ENCODE results near the gene DCDC2.

Gene DCDC2

DNA sequence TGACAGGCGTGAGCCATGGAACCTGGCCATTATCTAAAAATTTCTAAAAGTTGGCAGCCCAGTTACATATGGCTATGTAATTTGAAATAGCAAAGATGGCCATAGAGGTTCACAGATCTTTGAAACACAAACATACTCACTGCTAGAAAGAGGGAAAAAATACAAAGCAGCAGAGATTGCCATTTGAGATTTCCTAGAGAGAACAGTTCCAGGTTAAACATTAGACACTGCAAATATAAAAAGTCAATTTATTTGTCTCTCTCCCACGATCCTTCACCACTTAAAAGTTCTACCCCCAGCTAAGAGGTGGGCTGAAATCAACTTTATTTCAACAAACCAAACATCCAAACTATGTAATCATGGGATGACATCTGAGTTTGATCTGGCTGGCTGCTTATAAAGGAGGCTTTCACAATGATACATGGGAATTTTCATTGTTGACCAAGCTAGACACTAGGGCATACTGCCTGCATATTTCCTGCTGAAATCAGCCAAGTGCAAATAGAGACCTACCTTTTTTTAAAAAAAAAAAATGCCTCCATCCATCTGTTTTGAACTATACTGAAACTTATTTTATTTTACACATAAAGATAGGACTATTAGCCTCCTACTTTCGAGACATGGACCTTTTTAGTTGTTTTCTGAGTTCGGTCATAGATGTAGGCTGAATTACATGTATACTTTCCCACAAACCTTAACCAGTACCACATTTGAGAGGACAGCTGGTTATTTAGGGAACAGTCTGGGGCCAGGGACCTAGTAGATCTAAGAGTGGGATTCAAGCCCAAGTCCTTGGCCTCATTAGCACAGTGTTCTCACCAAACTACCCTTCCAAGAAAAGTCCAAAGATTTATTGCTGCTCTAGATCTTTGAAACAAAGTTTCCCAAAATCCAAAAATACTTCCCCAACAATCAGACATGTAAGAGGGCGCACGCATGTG lies 16.6 kb downstream of the DCDC2 start:
- peaks cover 6% of the 10 kb centered on the region for H3K27me3 ChIP-seq (replicated peaks; ENCODE audit: control insufficient read depth, insufficient read depth, low read length)
- no peaks in the 10 kb centered on the region for H3K36me3 ChIP-seq (ENCODE audit: control insufficient read depth, insufficient read depth, low read length, severe bottlenecking)
- DNase-seq (ENCODE audit: low read depth): peak; percentile 33
- no peak overlapping the region for H3K4me3 ChIP-seq (ENCODE audit: low read length)
- H3K9me3 ChIP-seq (ENCODE audit: control insufficient read depth, low read length): peaks cover 2% of the 10 kb centered on the region
- H3K4me1 ChIP-seq (ENCODE audit: control insufficient read depth, insufficient read depth, low read length): no peaks in the 10 kb centered on the region
- no peak overlapping the region for H3K9ac ChIP-seq (ENCODE audit: low read length)

DNA sequence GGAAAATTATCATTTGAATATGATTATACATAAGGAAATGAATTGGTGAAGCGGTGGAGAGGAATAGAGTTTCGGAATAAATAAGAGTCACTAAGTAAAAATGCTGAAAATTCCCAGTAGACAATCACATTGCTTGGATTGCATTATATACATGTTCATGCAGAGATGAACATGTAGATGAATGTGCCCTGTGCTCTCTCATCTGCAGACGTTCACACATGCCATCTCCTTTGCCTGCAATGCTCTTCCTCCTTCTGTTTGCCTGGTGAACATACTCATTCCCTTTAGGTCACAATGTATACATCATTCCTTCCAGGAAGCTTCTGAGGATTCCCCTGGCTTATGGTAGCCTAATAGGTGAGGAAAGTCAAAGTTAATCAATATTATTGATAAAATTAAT lies 17.9 kb downstream of the DCDC2 start:
- H3K9me3 ChIP-seq (ENCODE audit: control insufficient read depth, low read length): peaks cover 2% of the 10 kb centered on the region
- no peak for DNase-seq (ENCODE audit: low read depth)
- no peak overlapping the region for H3K4me3 ChIP-seq (ENCODE audit: low read length)
- H3K36me3 ChIP-seq (ENCODE audit: control insufficient read depth, insufficient read depth, low read length, severe bottlenecking): no peaks in the 10 kb centered on the region
- peaks cover 6% of the 10 kb centered on the region for H3K27me3 ChIP-seq (replicated peaks; ENCODE audit: control insufficient read depth, insufficient read depth, low read length)
- H3K4me1 ChIP-seq (ENCODE audit: control insufficient read depth, insufficient read depth, low read length): no peaks in the 10 kb centered on the region
- H3K9ac ChIP-seq (ENCODE audit: low read length): no peak overlapping the region

DNA sequence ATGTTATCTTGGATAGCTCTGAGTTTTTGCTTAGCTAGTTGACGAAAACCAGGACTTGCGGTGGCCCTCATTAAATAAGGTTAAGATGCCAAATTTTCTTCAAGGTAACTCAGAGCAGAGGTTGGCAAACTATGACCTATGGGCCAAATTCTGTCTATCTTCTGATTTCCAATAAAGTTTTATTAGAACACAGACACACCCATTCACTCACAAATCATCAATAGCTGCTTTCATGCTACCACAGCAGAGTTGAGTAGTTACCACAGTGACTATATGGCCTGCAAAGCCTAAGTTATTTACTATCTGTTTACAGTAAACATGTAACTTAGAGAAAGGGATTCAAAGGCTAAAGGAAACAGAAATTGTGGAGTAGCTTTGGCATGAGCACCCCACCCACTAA lies 23.6 kb downstream of the DCDC2 start:
- Histone ChIP-seq H3K9me3 (ENCODE audit: control insufficient read depth, low read length) (peaks cover 2% of the 10 kb centered on the region), H3K27me3 (replicated peaks; ENCODE audit: control insufficient read depth, insufficient read depth, low read length) (peaks cover 2% of the 10 kb centered on the region)

DNA sequence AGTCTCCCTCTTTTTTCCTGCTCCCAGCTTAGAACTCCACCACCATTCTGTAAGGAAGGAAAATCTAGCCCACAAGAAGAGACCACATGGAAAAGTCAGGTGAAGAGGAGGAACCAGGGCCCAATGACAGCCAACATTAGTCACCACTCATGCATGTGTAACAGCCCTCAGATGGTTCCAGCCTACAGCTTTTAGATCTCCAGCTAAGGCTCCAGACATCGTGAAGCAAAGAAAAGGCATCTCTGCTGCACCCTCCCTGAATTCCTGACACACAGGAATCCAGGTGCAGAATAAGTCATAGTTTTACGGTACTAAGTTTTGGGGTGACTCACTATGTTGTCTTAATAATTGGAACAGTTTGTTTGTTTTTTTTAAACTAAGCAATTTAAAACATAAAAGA lies 25.5 kb downstream of the DCDC2 start:
- Histone ChIP-seq H3K36me3 (ENCODE audit: control insufficient read depth, insufficient read depth, low read length, severe bottlenecking) (no peaks in the 10 kb centered on the region), H3K4me1 (ENCODE audit: control insufficient read depth, insufficient read depth, low read length) (no peaks in the 10 kb centered on the region), H3K4me3 (ENCODE audit: low read length) (no peak overlapping the region), H3K9me3 (ENCODE audit: control insufficient read depth, low read length) (no peaks in the 10 kb centered on the region), H3K9ac (ENCODE audit: low read length) (no peak overlapping the region), H3K27me3 (replicated peaks; ENCODE audit: control insufficient read depth, insufficient read depth, low read length) (peaks cover 2% of the 10 kb centered on the region)
- DNase-seq (ENCODE audit: low read depth): peak; percentile 16

More for the DNA sequence above, 23.6 kb downstream of the DCDC2 start:
- Histone ChIP-seq H3K36me3 (ENCODE audit: control insufficient read depth, insufficient read depth, low read length, severe bottlenecking) (no peaks in the 10 kb centered on the region), H3K4me1 (ENCODE audit: control insufficient read depth, insufficient read depth, low read length) (no peaks in the 10 kb centered on the region), H3K9ac (ENCODE audit: low read length) (no peak overlapping the region), H3K4me3 (ENCODE audit: low read length) (no peak overlapping the region)
- no peak for DNase-seq (ENCODE audit: low read depth)

DNA sequence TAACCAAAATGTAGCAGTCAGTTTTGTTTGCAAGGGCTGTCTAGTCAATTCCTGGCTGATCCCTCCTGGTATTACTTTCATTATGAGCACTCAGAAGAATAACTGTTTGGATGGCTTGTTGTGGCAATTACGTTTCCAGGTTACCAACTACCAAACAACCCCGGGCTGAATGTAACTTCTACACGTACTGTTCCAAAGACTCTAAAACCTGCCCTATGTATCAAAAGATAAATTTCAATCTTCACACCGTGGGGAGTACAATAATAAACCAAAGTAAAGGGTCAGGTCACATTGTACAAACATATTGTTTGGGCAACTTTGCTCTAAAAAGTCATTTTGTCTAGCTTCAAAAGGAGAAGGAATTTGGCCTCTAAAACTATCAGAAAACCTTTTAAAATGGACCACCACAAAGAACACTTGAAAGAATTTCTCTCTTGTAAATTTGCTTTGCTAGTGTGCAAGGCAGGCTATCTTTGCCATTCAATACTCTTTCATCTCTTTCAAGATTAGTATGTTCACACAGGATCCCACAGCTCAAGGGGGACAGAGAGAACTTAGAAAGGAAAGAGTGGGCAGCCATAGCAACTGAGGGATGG lies 27.6 kb downstream of the DCDC2 start:
- no peak overlapping the region for H3K4me3 ChIP-seq (ENCODE audit: low read length)
- peaks cover 2% of the 10 kb centered on the region for H3K27me3 ChIP-seq (replicated peaks; ENCODE audit: control insufficient read depth, insufficient read depth, low read length)
- no peaks in the 10 kb centered on the region for H3K9me3 ChIP-seq (ENCODE audit: control insufficient read depth, low read length)
- H3K4me1 ChIP-seq (ENCODE audit: control insufficient read depth, insufficient read depth, low read length): no peaks in the 10 kb centered on the region
- H3K36me3 ChIP-seq (ENCODE audit: control insufficient read depth, insufficient read depth, low read length, severe bottlenecking): no peaks in the 10 kb centered on the region
- DNase-seq (ENCODE audit: low read depth): no peak
- H3K9ac ChIP-seq (ENCODE audit: low read length): no peak overlapping the region

DNA sequence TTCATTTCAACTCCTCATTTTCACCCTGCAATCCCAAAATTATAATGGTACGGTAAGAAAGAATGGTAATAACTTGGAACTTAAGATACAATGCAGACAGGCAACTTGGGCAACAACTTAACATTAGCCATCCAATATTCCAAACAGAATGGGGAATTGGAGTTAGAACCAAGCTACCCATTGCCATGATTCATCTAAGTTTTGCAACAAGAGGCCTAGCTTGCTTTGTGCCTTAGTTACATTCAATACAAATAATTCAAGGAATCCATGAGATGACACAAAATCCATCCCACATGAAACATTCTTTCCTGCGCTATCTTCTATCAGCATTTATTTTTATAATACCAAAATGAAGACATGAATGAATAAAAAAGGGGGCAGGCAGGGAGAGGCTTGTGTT lies 28.4 kb downstream of the DCDC2 start:
- Histone ChIP-seq H3K9me3 (ENCODE audit: control insufficient read depth, low read length) (no peaks in the 10 kb centered on the region), H3K4me3 (ENCODE audit: low read length) (no peak overlapping the region), H3K4me1 (ENCODE audit: control insufficient read depth, insufficient read depth, low read length) (no peaks in the 10 kb centered on the region), H3K9ac (ENCODE audit: low read length) (no peak overlapping the region), H3K36me3 (ENCODE audit: control insufficient read depth, insufficient read depth, low read length, severe bottlenecking) (no peaks in the 10 kb centered on the region), H3K27me3 (replicated peaks; ENCODE audit: control insufficient read depth, insufficient read depth, low read length) (peaks cover 2% of the 10 kb centered on the region)
- DNase-seq (ENCODE audit: low read depth): no peak

DNA sequence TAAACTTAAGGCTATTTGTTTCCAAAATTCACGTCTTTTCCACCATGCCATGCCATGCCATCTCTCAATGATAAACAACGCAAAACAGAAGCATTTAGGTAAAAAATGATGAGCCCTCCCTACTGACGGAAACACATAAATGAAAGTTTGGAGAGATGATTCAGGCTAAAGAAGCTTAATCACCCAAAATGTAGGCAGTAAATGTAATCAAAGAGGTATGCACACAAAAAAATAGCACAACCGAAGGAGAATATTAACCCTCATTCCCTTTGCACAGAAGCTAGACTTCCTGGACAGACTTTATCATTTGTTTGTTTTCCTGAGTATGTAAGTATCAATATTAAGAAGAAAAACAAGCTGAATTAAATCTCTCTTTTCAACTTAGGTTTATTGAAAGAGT lies 28.8 kb downstream of the DCDC2 start:
- Histone ChIP-seq H3K4me1 (ENCODE audit: control insufficient read depth, insufficient read depth, low read length) (no peaks in the 10 kb centered on the region), H3K27me3 (replicated peaks; ENCODE audit: control insufficient read depth, insufficient read depth, low read length) (peaks cover 2% of the 10 kb centered on the region), H3K4me3 (ENCODE audit: low read length) (no peak overlapping the region), H3K9me3 (ENCODE audit: control insufficient read depth, low read length) (no peaks in the 10 kb centered on the region), H3K36me3 (ENCODE audit: control insufficient read depth, insufficient read depth, low read length, severe bottlenecking) (no peaks in the 10 kb centered on the region), H3K9ac (ENCODE audit: low read length) (no peak overlapping the region)
- DNase-seq (ENCODE audit: low read depth): peak; percentile 7

DNA sequence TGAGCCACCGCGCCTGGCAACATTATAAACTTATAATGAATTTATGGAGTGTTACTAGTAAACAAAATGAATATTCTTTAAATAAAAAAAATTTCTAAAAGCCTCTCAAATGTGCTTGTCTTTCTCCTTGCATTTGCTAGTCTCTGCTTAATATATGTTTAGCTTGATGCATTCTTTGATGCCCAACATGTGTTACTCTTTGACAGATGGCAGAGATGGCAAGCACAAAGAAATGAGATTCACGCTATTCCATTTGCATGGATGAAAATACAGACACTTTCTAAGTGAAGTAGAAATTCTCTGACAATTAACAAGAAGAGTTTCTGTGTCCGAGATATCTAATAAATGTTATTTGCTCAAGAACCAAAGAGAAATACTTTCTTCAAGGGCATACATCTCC lies 30.1 kb downstream of the DCDC2 start:
- no peak overlapping the region for H3K9ac ChIP-seq (ENCODE audit: low read length)
- H3K4me3 ChIP-seq (ENCODE audit: low read length): no peak overlapping the region
- no peaks in the 10 kb centered on the region for H3K9me3 ChIP-seq (ENCODE audit: control insufficient read depth, low read length)
- H3K27me3 ChIP-seq (replicated peaks; ENCODE audit: control insufficient read depth, insufficient read depth, low read length): no peaks in the 10 kb centered on the region
- H3K36me3 ChIP-seq (ENCODE audit: control insufficient read depth, insufficient read depth, low read length, severe bottlenecking): no peaks in the 10 kb centered on the region
- no peaks in the 10 kb centered on the region for H3K4me1 ChIP-seq (ENCODE audit: control insufficient read depth, insufficient read depth, low read length)
- no peak for DNase-seq (ENCODE audit: low read depth)

DNA sequence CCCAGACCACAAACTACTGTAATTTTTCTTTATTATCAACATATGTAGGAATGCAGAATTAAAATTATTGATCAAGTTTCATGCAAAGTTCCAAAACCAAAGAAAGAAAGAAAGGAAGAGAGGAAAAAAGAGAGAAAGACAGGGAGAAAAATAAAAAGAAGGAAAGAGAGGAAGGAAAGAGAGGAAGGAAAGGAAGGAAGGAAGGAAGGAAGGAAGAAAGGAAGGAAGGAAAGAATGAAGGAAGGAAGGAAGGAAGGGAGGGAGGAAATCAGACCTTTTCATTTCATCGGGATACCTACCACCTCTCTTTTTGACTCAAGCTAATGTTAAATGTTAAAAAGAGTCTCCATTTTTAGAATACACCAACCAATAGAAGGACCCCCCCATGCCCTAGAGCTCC lies 31.9 kb downstream of the DCDC2 start:
- Histone ChIP-seq H3K9ac (ENCODE audit: low read length) (no peak overlapping the region), H3K4me1 (ENCODE audit: control insufficient read depth, insufficient read depth, low read length) (no peaks in the 10 kb centered on the region), H3K4me3 (ENCODE audit: low read length) (no peak overlapping the region), H3K9me3 (ENCODE audit: control insufficient read depth, low read length) (no peaks in the 10 kb centered on the region), H3K27me3 (replicated peaks; ENCODE audit: control insufficient read depth, insufficient read depth, low read length) (no peaks in the 10 kb centered on the region), H3K36me3 (ENCODE audit: control insufficient read depth, insufficient read depth, low read length, severe bottlenecking) (no peaks in the 10 kb centered on the region)
- no peak for DNase-seq (ENCODE audit: low read depth)

DNA sequence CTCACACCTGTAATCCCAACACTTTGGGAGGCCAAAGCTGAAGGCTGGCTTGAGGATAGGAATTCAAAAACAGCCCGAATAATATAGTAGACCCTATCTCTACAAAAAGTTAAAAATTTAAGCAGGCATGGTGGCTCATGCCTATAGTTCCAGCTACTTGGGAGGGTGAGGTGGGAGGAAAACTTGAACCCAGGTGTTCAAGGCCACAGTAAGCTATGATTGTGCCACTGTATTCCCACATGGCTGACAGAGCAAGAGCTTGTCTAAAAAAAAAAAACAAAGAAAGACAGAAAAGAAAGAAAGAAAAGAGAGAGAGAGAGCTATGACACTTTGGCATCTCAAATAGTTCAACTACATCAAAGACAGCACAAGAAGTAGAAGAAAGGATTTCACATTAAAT lies 33.2 kb downstream of the DCDC2 start:
- Histone ChIP-seq H3K36me3 (ENCODE audit: control insufficient read depth, insufficient read depth, low read length, severe bottlenecking) (no peaks in the 10 kb centered on the region), H3K9ac (ENCODE audit: low read length) (no peak overlapping the region), H3K27me3 (replicated peaks; ENCODE audit: control insufficient read depth, insufficient read depth, low read length) (no peaks in the 10 kb centered on the region), H3K4me3 (ENCODE audit: low read length) (no peak overlapping the region), H3K4me1 (ENCODE audit: control insufficient read depth, insufficient read depth, low read length) (no peaks in the 10 kb centered on the region), H3K9me3 (ENCODE audit: control insufficient read depth, low read length) (no peaks in the 10 kb centered on the region)
- DNase-seq (ENCODE audit: low read depth): no peak

DNA sequence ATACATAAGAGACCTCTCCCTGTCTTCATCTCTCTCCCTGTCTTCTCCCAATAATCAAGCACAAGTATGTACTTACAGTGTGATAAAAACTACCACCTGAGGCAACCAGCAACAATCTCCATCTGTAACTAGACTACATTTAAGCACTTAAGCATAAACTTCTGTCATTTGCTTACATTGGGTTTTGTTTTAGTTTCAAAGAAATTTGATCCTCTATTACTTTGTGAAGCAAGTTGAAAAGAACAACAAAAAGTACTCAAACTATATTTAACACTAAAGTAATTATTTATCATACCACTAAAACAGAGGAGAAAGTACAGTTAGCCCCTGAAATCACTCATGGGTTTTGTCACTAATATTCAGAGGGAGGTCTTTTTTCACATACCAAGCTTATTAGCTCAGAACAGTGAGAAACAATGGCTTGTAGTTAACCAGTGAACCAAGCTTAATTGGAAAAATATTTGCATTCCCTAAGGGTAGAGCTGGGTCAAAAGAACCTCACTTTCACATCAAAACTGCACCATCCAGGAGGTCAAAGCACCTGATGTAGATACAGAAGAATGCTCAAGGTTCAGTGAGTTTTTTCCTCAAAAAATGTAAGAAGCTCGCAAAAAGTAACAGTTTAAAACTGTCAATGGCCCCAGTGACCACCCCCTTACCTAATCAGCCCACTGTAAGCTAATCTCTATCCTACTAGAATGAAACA lies 34.1 kb downstream of the DCDC2 start:
- no peak overlapping the region for H3K9ac ChIP-seq (ENCODE audit: low read length)
- no peaks in the 10 kb centered on the region for H3K36me3 ChIP-seq (ENCODE audit: control insufficient read depth, insufficient read depth, low read length, severe bottlenecking)
- no peaks in the 10 kb centered on the region for H3K4me1 ChIP-seq (ENCODE audit: control insufficient read depth, insufficient read depth, low read length)
- peak; percentile 18 for DNase-seq (ENCODE audit: low read depth)
- no peak overlapping the region for H3K4me3 ChIP-seq (ENCODE audit: low read length)
- no peaks in the 10 kb centered on the region for H3K27me3 ChIP-seq (replicated peaks; ENCODE audit: control insufficient read depth, insufficient read depth, low read length)
- no peaks in the 10 kb centered on the region for H3K9me3 ChIP-seq (ENCODE audit: control insufficient read depth, low read length)
